Muscle layer of colon (tissue), 2 donors: ENCODE results near the gene HINFP.
"Not testable (repeated sequence)": the region's sequence is repeated elsewhere in the genome, so short reads cannot be mapped to it uniquely, and the experiment has no call there.

Experiments
- H3K27ac ChIP-seq: one replicate; pipeline ENCODE4 v1.7.0; 2013; ENCODE audit warnings: low read depth, mild to moderate bottlenecking, low read length, moderate library complexity
- H3K27me3 ChIP-seq, 2 donors: one replicate each; pipeline ENCODE4 v1.7.0; 2013; ENCODE audit warnings: low read length in 2 of 2, mild to moderate bottlenecking in 2 of 2; ENCODE audit not compliant: insufficient read depth in 2 of 2, control insufficient read depth in 1 of 2
- H3K36me3 ChIP-seq: one replicate; pipeline ENCODE4 v1.7.0; 2013; ENCODE audit warnings: mild to moderate bottlenecking, low read length; ENCODE audit not compliant: insufficient read depth
- H3K4me1 ChIP-seq: one replicate; pipeline ENCODE4 v1.7.0; 2013; ENCODE audit warnings: mild to moderate bottlenecking, low read length; ENCODE audit not compliant: insufficient read depth
- H3K4me3 ChIP-seq, 2 donors: one replicate each; pipeline ENCODE4 v1.7.0; 2013; ENCODE audit warnings: low read length in 2 of 2, low read depth in 1 of 2, mild to moderate bottlenecking in 1 of 2, moderate library complexity in 1 of 2
- H3K9ac ChIP-seq: one replicate; pipeline ENCODE4 v1.7.0; 2013; ENCODE audit warnings: low read length
- H3K9me3 ChIP-seq: one replicate; pipeline ENCODE4 v1.7.0; 2013; ENCODE audit warnings: mild to moderate bottlenecking, low read length
- donor health status: abdominal sarcoma.
- donor health status: Adenocarcinoma of cecum.

HINFP gene

DNA sequence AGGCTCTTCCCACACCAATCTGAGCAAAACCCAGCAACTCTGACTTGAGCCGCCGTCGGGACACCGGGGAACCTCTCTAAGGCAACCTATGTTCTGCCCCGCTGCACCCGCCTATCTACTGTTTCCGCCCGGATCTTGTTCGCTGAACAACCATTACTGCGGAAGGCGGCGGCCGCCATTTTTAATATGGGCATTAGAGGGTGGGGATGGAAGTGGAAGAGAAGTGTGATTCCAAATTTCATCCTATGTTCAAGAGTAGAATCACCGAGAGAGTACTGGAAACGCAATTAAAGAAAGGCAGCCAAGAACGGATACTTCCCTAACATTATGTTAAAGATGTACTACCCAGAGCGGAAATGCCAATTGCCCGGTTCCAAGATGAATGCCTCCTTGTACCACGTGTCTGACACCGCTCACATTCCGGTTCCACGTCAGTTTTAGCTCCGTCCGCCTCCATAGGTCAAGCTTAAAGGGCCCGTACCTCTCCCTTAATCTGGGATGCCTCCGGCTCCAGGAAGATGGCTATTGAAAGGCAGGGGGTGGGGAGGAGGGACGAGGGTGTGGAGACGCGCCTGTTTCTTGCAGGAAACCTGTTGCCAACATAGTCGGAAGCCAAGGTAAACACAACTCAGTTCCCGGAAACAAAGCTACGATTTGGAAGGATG, 19.5 kb upstream of the HINFP start, which contains the start of gene DPAGT1:
DPAGT1 (minus strand) TSS at position 95 of the 665 bp plus-strand sequence. CDS start 198 bp downstream, outside the sequence.
- peaks cover 16% of the 10 kb centered on the region for H3K36me3 ChIP-seq
- no peaks in the 10 kb centered on the region for H3K9me3 ChIP-seq
- H3K4me3 ChIP-seq: peak within 1 kb of the TSS; percentile 78 to 86
- H3K27me3 ChIP-seq: no peaks in the 10 kb centered on the region
- peak within 1 kb of the TSS; percentile 81 for H3K27ac ChIP-seq
- H3K4me1 ChIP-seq: peaks cover 21% of the 10 kb centered on the region
- peak within 1 kb of the TSS; percentile 72 for H3K9ac ChIP-seq

DNA sequence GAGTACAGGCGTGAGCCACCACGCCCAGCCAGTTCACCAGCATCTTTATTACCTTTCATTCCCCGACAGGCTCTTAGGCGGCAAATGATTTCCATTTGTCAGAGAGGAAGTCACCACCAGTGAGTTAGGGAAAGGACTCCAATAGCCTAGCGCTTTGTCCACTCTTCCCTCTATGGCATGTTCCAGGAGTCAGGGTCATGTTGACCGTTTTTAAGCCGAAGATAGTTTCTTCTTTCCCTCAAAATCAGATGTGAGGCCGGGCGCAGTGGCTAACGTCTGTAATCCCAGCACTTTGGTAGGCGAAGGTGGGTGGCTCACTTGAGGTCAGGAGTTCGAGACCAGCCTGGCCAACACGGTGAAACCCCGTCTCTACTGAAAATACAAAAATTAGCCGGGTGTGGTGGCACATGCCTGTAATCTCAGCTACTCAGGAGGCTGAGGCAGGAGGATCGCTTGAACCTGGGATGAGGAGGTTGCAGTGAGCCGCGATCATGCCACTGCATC, 18.2 kb upstream of the HINFP start:
- not testable (repeated sequence) for H3K9me3 ChIP-seq, H3K9ac ChIP-seq, H3K27me3 ChIP-seq, H3K4me3 ChIP-seq, H3K36me3 ChIP-seq
- Histone ChIP-seq H3K4me1 (peaks cover 24% of the 10 kb centered on the region), H3K27ac (peak overlapping the region; percentile 81)

DNA sequence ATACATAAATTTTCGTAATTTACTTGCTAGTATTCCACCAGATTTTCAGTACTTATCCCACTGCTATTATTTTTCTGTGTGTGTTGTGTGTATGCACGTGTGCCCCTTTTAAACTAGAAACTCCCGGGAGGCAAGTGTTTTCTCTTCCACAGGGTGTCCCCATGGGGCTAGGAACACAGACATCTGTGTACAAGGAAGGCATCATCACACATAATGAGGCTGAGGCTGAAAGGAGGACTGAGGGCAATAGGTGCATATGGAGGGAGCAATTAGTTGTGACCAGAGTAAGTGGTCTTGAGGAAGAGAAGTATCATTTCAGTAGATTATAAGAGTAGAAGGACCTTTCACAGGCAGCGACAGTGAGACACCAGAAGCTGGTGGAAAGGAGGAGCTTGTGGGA, 17.6 kb upstream of the HINFP start:
- Histone ChIP-seq H3K9ac (no peak overlapping the region), H3K9me3 (no peaks in the 10 kb centered on the region), H3K4me3 (no peak overlapping the region), H3K4me1 (peaks cover 30% of the 10 kb centered on the region), H3K36me3 (no peaks in the 10 kb centered on the region), H3K27me3 (no peaks in the 10 kb centered on the region), H3K27ac (no peak overlapping the region)

DNA sequence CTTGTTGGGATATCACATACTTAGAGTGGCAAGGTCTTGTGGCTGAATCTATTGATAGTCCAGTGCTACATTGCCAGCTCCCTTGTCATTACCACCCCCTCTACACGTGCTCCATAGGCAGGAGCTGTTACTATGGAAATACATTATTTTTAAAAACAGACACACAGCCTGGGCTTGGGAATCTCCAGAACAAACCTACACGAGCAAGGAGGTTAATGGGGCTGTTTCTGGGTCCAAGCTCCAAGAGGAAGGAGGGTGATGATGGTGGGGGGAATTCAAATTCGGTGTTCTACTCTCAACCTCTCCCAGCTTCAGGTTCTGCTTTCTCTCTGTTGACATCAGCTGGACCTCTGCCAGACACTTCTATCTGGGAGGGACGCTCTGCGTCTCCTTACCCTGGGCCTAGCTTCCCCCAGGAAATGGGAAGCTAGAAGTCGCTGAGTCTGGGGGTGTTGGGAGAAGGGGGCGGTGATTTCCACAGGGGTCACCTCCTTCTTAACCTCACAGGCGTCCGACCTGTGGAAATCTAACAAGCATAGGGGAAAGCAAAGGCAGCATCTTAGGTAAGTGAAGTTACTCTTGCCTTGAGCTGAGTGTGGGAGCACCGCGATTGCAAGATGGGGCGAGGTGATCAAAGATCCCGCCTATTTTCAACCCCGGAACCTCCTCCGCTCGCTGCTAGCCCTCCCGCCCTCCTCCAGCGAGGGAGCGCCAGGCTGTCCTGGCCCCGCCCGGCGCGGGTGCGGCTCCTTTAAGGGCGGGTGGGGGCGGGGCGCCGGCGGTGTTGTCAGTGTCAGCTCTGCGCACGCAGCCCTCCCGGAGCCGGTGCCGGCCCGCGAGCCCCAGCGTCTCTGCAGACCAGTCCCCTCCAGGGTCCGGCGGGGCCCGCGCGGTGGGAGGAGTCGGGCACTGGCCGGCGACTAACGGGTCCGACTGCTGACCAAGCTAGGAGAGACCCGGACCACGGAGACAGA, 14.5 kb upstream of the HINFP start, which contains the start of gene C2CD2L:
C2CD2L (plus strand) TSS at position 781 of the 974 bp plus-strand sequence. CDS start 398 bp downstream, outside the sequence.
- Histone ChIP-seq H3K4me1 (peaks cover 27% of the 10 kb centered on the region), H3K9me3 (no peaks in the 10 kb centered on the region), H3K27me3 (no peaks in the 10 kb centered on the region), H3K27ac (peak within 1 kb of the TSS; percentile 84), H3K36me3 (peaks cover 13% of the 10 kb centered on the region), H3K4me3 (peak within 1 kb of the TSS; percentile 58 to 91), H3K9ac (peak within 1 kb of the TSS; percentile 67)

DNA sequence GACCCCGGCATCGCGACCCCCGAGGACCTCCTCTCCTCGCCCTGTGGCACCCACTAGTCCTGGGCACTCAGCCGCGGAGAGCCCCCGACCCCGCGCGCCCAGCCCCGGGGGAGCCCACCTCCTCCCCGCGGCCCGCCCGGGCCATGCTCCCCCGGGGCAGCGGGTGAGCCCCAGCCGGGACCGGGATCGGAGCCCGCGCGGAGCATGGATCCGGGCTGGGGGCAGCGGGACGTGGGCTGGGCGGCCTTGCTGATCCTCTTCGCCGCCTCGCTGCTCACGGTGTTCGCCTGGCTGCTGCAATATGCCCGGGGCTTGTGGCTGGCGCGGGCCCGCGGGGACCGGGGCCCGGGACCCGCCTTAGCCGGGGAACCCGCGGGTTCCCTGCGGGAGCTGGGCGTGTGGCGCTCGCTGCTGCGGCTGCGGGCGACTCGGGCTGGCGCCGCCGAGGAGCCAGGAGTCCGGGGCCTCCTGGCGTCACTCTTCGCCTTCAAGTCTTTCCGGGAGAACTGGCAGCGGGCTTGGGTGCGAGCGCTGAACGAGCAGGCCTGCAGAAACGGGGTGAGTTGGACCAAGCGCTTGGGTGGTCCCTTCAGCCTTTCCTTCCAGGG, 13.7 kb upstream of the HINFP start:
- Histone ChIP-seq H3K4me1 (peaks cover 27% of the 10 kb centered on the region), H3K9me3 (no peaks in the 10 kb centered on the region), H3K36me3 (peaks cover 17% of the 10 kb centered on the region), H3K27ac (peak overlapping the region; percentile 80), H3K9ac (peak overlapping the region; percentile 44), H3K4me3 (peak overlapping the region; percentile 58 to 91), H3K27me3 (no peaks in the 10 kb centered on the region)

DNA sequence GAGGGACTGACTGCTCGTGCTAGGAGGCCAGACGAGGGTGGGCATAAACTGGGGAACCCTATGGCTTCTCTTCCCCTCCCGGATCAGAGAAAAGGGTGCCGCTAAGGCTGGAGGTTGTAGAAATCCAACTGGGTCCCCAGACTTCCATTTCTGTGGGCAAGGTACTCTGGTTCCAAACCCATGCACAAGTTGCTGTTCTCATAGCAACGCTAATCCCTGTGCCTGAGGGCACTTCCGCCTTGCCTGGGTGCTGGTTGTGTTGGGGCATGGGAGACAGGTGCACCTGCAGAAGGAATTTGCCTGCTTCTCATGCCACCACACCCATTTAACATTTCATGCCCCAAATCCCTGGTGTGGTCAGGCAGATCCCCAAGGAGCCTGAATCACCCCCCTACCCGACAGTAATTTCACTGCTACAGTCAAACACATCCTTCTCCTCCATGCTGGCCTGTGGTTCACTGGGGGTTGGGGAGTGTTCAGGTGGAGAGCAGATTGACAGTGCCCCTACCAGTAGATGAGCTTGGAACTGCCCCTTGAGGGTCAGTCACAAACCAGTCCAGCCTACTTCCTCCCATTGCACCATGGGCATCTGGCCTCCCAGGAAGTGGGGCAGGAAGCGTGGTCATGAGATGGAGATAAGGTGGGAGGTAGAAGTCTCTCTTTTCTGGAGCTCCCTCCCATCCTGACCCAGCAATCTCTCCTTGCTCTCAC, 13.1 kb upstream of the HINFP start:
- Histone ChIP-seq H3K36me3 (peaks cover 17% of the 10 kb centered on the region), H3K9ac (peak overlapping the region; percentile 44), H3K27ac (peak overlapping the region; percentile 80)

DNA sequence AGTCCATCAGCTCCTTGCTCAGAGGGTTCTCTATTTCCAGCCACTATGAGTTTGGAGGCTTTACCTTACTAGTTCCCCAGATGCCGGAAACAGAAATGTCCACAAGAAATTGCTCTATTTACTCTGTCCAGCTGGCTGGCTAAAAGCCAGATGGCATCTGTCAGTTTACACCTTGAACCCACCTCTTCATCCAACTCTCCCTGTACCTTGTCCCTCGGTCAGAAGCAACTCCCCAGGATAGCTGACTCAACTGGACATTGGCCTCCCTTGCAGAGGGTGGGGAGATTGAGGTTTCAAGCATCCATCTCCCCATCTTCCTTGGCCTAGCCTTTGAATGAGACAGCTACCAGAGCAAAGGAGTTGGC, 12.5 kb upstream of the HINFP start:
- Histone ChIP-seq H3K4me1 (peaks cover 27% of the 10 kb centered on the region), H3K9me3 (no peaks in the 10 kb centered on the region), H3K36me3 (peaks cover 22% of the 10 kb centered on the region), H3K4me3 (peak overlapping the region in 1 of 2 donors; percentile 58), H3K27me3 (no peaks in the 10 kb centered on the region), H3K27ac (no peak overlapping the region), H3K9ac (peak overlapping the region; percentile 44)

More for the DNA sequence above, 13.1 kb upstream of the HINFP start:
- peak overlapping the region; percentile 58 to 91 for H3K4me3 ChIP-seq
- no peaks in the 10 kb centered on the region for H3K27me3 ChIP-seq
- H3K9me3 ChIP-seq: no peaks in the 10 kb centered on the region
- peaks cover 27% of the 10 kb centered on the region for H3K4me1 ChIP-seq

DNA sequence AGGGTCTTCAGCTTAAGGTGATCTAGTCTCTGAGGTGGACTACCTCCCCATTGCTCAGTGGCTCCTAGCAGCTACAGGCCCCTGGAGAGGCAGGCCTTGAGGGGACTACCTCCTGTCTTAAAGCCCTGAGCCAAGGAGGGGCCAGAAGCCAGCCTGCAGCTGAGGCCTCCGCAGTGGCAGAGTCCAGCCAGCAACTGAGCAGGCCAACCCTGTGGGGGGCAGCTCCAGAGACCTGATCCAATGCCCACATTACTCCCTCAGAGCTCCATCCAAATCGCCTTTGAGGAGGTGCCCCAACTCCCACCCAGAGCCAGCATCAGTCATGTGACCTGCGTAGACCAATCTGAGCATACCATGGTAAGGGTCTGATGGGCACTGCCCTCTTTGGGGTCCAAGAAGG, 11.5 kb upstream of the HINFP start:
- H3K36me3 ChIP-seq: peaks cover 30% of the 10 kb centered on the region
- H3K9me3 ChIP-seq: no peaks in the 10 kb centered on the region
- H3K27me3 ChIP-seq: no peaks in the 10 kb centered on the region
- H3K4me3 ChIP-seq: no peak overlapping the region
- H3K9ac ChIP-seq: no peak overlapping the region
- no peak overlapping the region for H3K27ac ChIP-seq
- peaks cover 27% of the 10 kb centered on the region for H3K4me1 ChIP-seq

DNA sequence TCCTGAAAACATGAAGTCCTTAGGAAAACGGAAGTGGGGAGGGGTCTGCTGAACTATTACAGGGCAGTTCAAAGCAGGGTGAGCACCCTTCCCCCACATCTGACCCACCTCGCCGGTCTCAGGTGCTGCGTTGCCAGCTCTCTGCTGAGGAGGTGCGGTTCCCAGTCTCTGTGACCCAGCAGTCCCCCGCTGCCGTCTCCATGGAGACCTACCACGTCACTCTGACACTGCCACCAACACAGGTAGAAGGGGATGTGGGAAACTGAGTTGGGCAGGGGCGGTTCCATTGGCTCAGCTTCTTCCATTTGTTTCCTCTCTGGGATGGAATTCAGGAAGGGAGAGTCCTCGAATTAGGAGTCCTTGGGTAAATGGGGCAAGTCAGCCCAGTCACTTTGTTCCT, 10.9 kb upstream of the HINFP start:
- peaks cover 30% of the 10 kb centered on the region for H3K36me3 ChIP-seq
- no peak overlapping the region for H3K9ac ChIP-seq
- H3K27ac ChIP-seq: no peak overlapping the region
- H3K9me3 ChIP-seq: no peaks in the 10 kb centered on the region
- H3K4me3 ChIP-seq: no peak overlapping the region
- H3K4me1 ChIP-seq: peaks cover 27% of the 10 kb centered on the region
- no peaks in the 10 kb centered on the region for H3K27me3 ChIP-seq

DNA sequence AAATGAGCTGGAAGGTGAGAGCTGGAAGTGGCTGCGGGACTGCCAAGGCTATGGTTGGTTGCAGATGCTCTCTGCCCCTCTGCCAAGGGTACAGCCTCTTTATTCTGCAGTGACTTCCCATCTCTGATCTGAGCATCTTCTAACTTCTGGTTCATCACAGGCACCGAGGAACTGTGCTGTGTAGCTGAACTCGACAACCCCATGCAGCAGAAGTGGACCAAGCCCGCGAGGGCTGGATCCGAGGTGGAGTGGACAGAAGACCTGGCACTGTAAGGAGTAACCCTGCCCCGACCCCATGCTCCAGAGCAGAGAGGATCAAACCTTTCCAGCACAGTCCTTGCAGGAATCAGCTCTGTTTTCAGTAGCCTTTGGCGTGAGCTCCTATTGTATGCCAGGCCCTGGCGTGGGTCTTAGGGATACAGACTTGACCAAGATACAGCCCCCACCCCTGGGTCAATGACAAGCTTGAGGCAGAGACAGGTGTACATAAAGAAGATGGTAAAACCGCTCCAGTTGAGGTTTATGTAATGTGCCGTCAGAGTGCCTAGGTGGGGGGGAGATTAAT, 9.9 kb upstream of the HINFP start:
- peaks cover 23% of the 10 kb centered on the region for H3K4me1 ChIP-seq
- H3K27me3 ChIP-seq: no peaks in the 10 kb centered on the region
- H3K9ac ChIP-seq: no peak overlapping the region
- no peaks in the 10 kb centered on the region for H3K9me3 ChIP-seq
- H3K4me3 ChIP-seq: no peak overlapping the region
- no peak overlapping the region for H3K27ac ChIP-seq
- H3K36me3 ChIP-seq: peaks cover 30% of the 10 kb centered on the region
